ENCODE data around the gene TECPR2. TPM values are rescaled to one million over a fixed set of nuclear protein-coding genes. Genes with fewer than 3 reads are reported as not detected.

The TECPR2 gene
- total and polyA plus RNA-seq, 10 donors = 1.1 to 46.6 (median 26.7) TPM

- no peaks in the 10 kb centered on the region for H3K9me3 ChIP-seq
- peak overlapping the region in 1 of 8 donors; percentile 0 for H3K4me3 ChIP-seq
- TF ChIP-seq POLR2AphosphoS5 (IDR thresholded peaks at IDR 0.05) (peak in 2 of 3 donors; percentile 48 to 57), CTCF (IDR thresholded peaks at IDR 0.05 in 8 of 11, conservative IDR thresholded peaks at IDR 0.05 in 3 of 11) (no peak)
- WGBS, 5 donors = 55 to 63% (median 57%) methylated on average over 10 to 12 of the region's 12 CpGs
- peak overlapping the region; percentile 35 to 76 (median 66) for H3K27ac ChIP-seq
- peaks cover 0 to 49% (median 8%) of the 10 kb centered on the region in 6 donors for H3K36me3 ChIP-seq
- no peaks in the 10 kb centered on the region for H3K27me3 ChIP-seq (replicated peaks in 1 of 7)
- intact Hi-C loops (cut with DNase I; ENCODE audit: low total_unique reads) = no loop called here
- DNase-seq = no peak
- peaks cover 0 to 42% (median 13%) of the 10 kb centered on the region in 6 donors for H3K4me1 ChIP-seq
These were observed 141.0 kb downstream of the TECPR2 start for GRCh38 chr14:102503641-102504327.

GRCh38 chr14:102504328-102504999 is 141.7 kb downstream of the TECPR2 start:
- Histone ChIP-seq H3K27ac (peak overlapping the region; percentile 35 to 76 (median 66)), H3K4me3 (peak overlapping the region in 1 of 8 donors; percentile 0), H3K27me3 (replicated peaks in 1 of 7) (no peaks in the 10 kb centered on the region), H3K4me1 (peaks cover 0 to 46% (median 17%) of the 10 kb centered on the region in 6 donors), H3K9me3 (no peaks in the 10 kb centered on the region), H3K36me3 (peaks cover 0 to 42% (median 1%) of the 10 kb centered on the region in 6 donors)
- TF ChIP-seq CTCF (IDR thresholded peaks at IDR 0.05 in 8 of 11, conservative IDR thresholded peaks at IDR 0.05 in 3 of 11) (no peak), POLR2AphosphoS5 (IDR thresholded peaks at IDR 0.05) (peak in 1 of 3 donors; percentile 39)
- no peak for DNase-seq
- 67 to 80% (median 74%) methylated on average over 10 to 18 of the region's 18 CpGs for WGBS, 5 donors
- intact Hi-C loops (cut with DNase I; ENCODE audit: low total_unique reads) = no loop called here

GRCh38 chr14:102505000-102505619 is 142.4 kb downstream of the TECPR2 start:
- no peak for TF ChIP-seq POLR2AphosphoS5 (IDR thresholded peaks at IDR 0.05)
- no peak for TF ChIP-seq CTCF (IDR thresholded peaks at IDR 0.05 in 8 of 11, conservative IDR thresholded peaks at IDR 0.05 in 3 of 11)
- no peak for TF ChIP-seq POLR2A (IDR thresholded peaks at IDR 0.05)
- H3K27me3 ChIP-seq (replicated peaks in 1 of 7) = no peaks in the 10 kb centered on the region
- peak overlapping the region in 6 of 8 donors; percentile 35 to 76 (median 74) for H3K27ac ChIP-seq
- peaks cover 0 to 43% (median 19%) of the 10 kb centered on the region in 6 donors for H3K4me1 ChIP-seq
- no peak overlapping the region for H3K4me3 ChIP-seq
- H3K9me3 ChIP-seq = no peaks in the 10 kb centered on the region
- 78 to 91% (median 87%) methylated on average over 4 to 7 of the region's 7 CpGs for WGBS, 5 donors
- intact Hi-C loops (cut with DNase I; ENCODE audit: low total_unique reads) = no loop called here
- peaks cover 0 to 35% (median 0%) of the 10 kb centered on the region in 6 donors for H3K36me3 ChIP-seq
- DNase-seq = no peak

All from spleen (tissue), 11 donors.